ENCODE results near the gene TMPRSS2. TPM values are rescaled to one million over a fixed set of nuclear protein-coding genes. Genes with fewer than 3 reads are reported as not detected.
"Not testable (repeated sequence)": the region's sequence is repeated elsewhere in the genome, so short reads cannot be mapped to it uniquely, and the experiment has no call there.

TMPRSS2 gene
- total RNA-seq, 2 experiments from 2014 or later, result not detected

DNA sequence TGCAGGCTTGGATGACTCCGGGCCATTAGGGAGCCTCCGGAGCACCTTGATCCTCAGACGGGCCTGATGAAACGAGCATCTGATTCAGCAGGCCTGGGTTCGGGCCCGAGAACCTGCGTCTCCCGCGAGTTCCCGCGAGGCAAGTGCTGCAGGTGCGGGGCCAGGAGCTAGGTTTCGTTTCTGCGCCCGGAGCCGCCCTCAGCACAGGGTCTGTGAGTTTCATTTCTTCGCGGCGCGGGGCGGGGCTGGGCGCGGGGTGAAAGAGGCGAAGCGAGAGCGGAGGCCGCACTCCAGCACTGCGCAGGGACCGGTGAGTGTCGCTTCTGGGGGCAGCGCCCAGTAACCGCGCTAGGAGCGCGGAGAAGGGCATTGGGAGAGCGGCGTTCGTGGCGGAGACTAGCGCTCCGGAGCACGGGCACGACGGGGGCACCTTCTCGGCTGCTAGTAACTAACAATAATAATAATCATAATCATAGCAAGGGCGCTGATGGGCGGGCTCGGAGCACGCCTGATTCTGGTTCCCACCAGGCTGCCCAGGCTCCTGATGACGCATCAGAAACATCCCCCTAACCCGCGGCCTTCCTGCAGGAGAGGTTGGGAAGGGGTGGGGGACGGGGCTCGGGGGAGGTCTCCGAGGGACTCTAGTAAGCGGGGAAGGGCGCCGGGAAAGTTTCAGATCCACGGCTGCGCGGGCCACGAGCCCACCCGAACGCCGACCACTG is 81.8 kb downstream of the TMPRSS2 start, which contains the start of gene MX1:
TSS of gene MX1 (plus strand) at position 286 of the 722 bp plus-strand sequence. CDS start 5,832 bp downstream, outside the sequence.
- Mint-ChIP-seq H3K27ac (peak within 1 kb of the TSS; percentile 95), H3K9me3 (no peaks in the 10 kb centered on the region), H3K27me3 (no peaks in the 10 kb centered on the region), H3K36me3 (ENCODE audit: low read depth) (peaks cover 43% of the 10 kb centered on the region), H3K4me3 (peak within 1 kb of the TSS; percentile 99), H3K4me1 (ENCODE audit: low read depth) (peaks cover 70% of the 10 kb centered on the region)
- TF ChIP-seq, protein P1, sequence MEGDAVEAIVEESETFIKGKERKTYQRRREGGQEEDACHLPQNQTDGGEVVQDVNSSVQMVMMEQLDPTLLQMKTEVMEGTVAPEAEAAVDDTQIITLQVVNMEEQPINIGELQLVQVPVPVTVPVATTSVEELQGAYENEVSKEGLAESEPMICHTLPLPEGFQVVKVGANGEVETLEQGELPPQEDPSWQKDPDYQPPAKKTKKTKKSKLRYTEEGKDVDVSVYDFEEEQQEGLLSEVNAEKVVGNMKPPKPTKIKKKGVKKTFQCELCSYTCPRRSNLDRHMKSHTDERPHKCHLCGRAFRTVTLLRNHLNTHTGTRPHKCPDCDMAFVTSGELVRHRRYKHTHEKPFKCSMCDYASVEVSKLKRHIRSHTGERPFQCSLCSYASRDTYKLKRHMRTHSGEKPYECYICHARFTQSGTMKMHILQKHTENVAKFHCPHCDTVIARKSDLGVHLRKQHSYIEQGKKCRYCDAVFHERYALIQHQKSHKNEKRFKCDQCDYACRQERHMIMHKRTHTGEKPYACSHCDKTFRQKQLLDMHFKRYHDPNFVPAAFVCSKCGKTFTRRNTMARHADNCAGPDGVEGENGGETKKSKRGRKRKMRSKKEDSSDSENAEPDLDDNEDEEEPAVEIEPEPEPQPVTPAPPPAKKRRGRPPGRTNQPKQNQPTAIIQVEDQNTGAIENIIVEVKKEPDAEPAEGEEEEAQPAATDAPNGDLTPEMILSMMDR (IDR thresholded peaks at IDR 0.05), result no peak
- POLR2A ChIA-PET, result interaction anchor here (0.6 to 6.1 kb wide), 16 partner anchors 9 to 143 kb away, joined by 3 to 87 read pairs (median 4); partner anchors contain the start of gene MX2
- peaks cover 28% of the 10 kb centered on the region for H3K4me1 ChIP-seq (ENCODE audit: insufficient read depth, low read length)
- H3K27ac ChIP-seq (ENCODE audit: low read depth in 1 of 2, low read length in 2 of 2), result peak within 1 kb of the TSS; percentile 30 to 62
- intact Hi-C loops (cut with DNase I, micrococcal nuclease), result loop anchor here in 1 of 2 experiments (2.0 kb wide), 1 partner anchor 63 kb away; the partner anchor contains the start of gene MX2
- H3K9me3 ChIP-seq (ENCODE audit: control insufficient read depth in 1 of 2, insufficient read depth in 1 of 2, low read length in 2 of 2), result no peaks in the 10 kb centered on the region
- no peaks in the 10 kb centered on the region for H3K27me3 ChIP-seq (ENCODE audit: control insufficient read depth in 1 of 2, insufficient read depth in 2 of 2, low read length in 2 of 2)
- peak within 1 kb of the TSS; percentile 96 for H3K4me3 ChIP-seq (ENCODE audit: low read length)
- H3K36me3 ChIP-seq (ENCODE audit: insufficient read depth, low read length), result peaks cover 25% of the 10 kb centered on the region
- peak; percentile 98 for ATAC-seq (ENCODE audit: poor library complexity)
- CTCF ChIA-PET, result interaction anchor here (4.7 kb wide), 1 partner anchor 143 kb away, joined by 16 read pairs; no protein-coding TSS in a partner anchor
- DNase-seq, result peak; percentile 84 to 99 (median 89)

DNA sequence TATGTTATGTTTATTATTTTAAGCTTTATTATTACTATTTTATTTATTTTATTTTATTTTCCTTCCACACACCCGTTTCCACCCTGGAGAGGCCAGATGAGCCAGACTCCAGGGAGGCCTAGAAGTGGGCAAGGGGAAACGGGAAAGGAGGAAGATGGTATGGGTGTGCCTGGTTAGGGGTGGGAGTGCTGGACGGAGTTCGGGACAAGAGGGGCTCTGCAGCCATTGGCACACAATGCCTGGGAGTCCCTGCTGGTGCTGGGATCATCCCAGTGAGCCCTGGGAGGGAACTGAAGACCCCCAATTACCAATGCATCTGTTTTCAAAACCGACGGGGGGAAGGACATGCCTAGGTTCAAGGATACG is 82.4 kb downstream of the TMPRSS2 start:
- Mint-ChIP-seq H3K27ac (peak overlapping the region; percentile 95), H3K9me3 (no peaks in the 10 kb centered on the region), H3K4me1 (ENCODE audit: low read depth) (peaks cover 74% of the 10 kb centered on the region), H3K36me3 (ENCODE audit: low read depth) (peaks cover 38% of the 10 kb centered on the region), H3K4me3 (peak overlapping the region; percentile 99), H3K27me3 (no peaks in the 10 kb centered on the region)
- POLR2A ChIA-PET, result interaction anchor here (0.6 to 6.1 kb wide), 16 partner anchors 8 to 143 kb away, joined by 3 to 87 read pairs (median 4); partner anchors contain the start of gene MX2
- intact Hi-C loops (cut with DNase I, micrococcal nuclease), result no loop called here
- Histone ChIP-seq H3K27ac (ENCODE audit: low read depth in 1 of 2, low read length in 2 of 2) (peak overlapping the region; percentile 30 to 62), H3K36me3 (ENCODE audit: insufficient read depth, low read length) (peaks cover 19% of the 10 kb centered on the region), H3K4me1 (ENCODE audit: insufficient read depth, low read length) (peaks cover 31% of the 10 kb centered on the region), H3K4me3 (ENCODE audit: low read length) (peak overlapping the region; percentile 96), H3K27me3 (ENCODE audit: control insufficient read depth in 1 of 2, insufficient read depth in 2 of 2, low read length in 2 of 2) (no peaks in the 10 kb centered on the region), H3K9me3 (ENCODE audit: control insufficient read depth in 1 of 2, insufficient read depth in 1 of 2, low read length in 2 of 2) (no peaks in the 10 kb centered on the region)
- TF ChIP-seq, protein P1 (IDR thresholded peaks at IDR 0.05), result no peak
- ATAC-seq (ENCODE audit: poor library complexity) (no peak), DNase-seq (no peak)
- CTCF ChIA-PET, result interaction anchor here (4.7 kb wide), 1 partner anchor 142 kb away, joined by 16 read pairs; no protein-coding TSS in a partner anchor

DNA sequence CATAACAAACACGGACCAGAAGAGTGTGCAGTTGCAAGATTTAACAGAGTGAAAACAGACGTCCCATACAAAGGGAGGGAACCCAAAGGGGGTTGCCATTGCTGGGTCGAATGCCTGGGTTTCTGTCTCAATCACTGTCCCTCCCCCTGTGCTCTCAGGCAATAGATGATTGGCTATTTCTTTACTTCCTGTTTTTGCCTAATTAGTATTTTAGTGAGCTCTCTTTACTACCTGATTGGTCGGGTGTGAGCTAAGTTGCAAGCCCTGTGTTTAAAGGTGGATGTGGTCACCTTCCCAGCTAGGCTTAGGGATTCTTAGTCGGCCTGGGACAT is 84.7 kb downstream of the TMPRSS2 start:
- CTCF ChIA-PET; H3K27me3 ChIP-seq (ENCODE audit: control insufficient read depth in 1 of 2, insufficient read depth in 2 of 2, low read length in 2 of 2); intact Hi-C loops (cut with DNase I, micrococcal nuclease); H3K4me3 ChIP-seq (ENCODE audit: low read length); H3K36me3 ChIP-seq (ENCODE audit: insufficient read depth, low read length); H3K27me3 Mint-ChIP-seq; ATAC-seq (ENCODE audit: poor library complexity); H3K9me3 ChIP-seq (ENCODE audit: control insufficient read depth in 1 of 2, insufficient read depth in 1 of 2, low read length in 2 of 2); H3K27ac ChIP-seq (ENCODE audit: low read depth in 1 of 2, low read length in 2 of 2); H3K9me3 Mint-ChIP-seq: not testable (repeated sequence)
- DNase-seq, result peak in 3 of 14 experiments; percentile 18 to 31 (median 21)
- H3K27ac Mint-ChIP-seq, result peak overlapping the region; percentile 95
- POLR2A ChIA-PET, result interaction anchor here (1.6 to 6.1 kb wide), 3 partner anchors 12 to 61 kb away, joined by 4 to 87 read pairs (median 76); partner anchors contain the start of gene MX2
- H3K4me3 Mint-ChIP-seq, result peak overlapping the region; percentile 84
- peaks cover 18% of the 10 kb centered on the region for H3K36me3 Mint-ChIP-seq (ENCODE audit: low read depth)
- peaks cover 40% of the 10 kb centered on the region for H3K4me1 ChIP-seq (ENCODE audit: insufficient read depth, low read length)
- H3K4me1 Mint-ChIP-seq (ENCODE audit: low read depth), result peaks cover 69% of the 10 kb centered on the region

Data from CD4-positive, alpha-beta T cell (primary cell).